Endothelial cell (in vitro differentiated cells): ENCODE results near the gene GNG5. TPM values are rescaled to one million over a fixed set of nuclear protein-coding genes. Genes with fewer than 3 reads are reported as not detected.
"Not testable (repeated sequence)": the region's sequence is repeated elsewhere in the genome, so short reads cannot be mapped to it uniquely, and the experiment has no call there.

ENCODE experiments used
- DNase-seq: peaks from one replicate; pipeline ENCODE4 v3.0.0; 2021; ENCODE audit warnings: low spot score
- H3K27ac Mint-ChIP-seq: one replicate; pipeline ENCODE4 v1.8.0; 2021; ENCODE audit warnings: mixed read lengths, inconsistent platforms; ENCODE audit not compliant: unreplicated experiment
- H3K27me3 Mint-ChIP-seq: one replicate; pipeline ENCODE4 v1.8.0; 2021; ENCODE audit warnings: mild to moderate bottlenecking, moderate library complexity, mixed read lengths, inconsistent platforms; ENCODE audit not compliant: unreplicated experiment
- H3K36me3 Mint-ChIP-seq: one replicate; pipeline ENCODE4 v1.8.0; 2021; ENCODE audit warnings: mild to moderate bottlenecking, low read depth, mixed read lengths, inconsistent platforms; ENCODE audit not compliant: unreplicated experiment
- H3K4me1 Mint-ChIP-seq: one replicate; pipeline ENCODE4 v1.8.0; 2021; ENCODE audit warnings: mild to moderate bottlenecking, mixed read lengths, inconsistent platforms; ENCODE audit not compliant: unreplicated experiment
- H3K4me3 Mint-ChIP-seq: one replicate; pipeline ENCODE4 v1.8.0; 2021; ENCODE audit warnings: mild to moderate bottlenecking, mixed read lengths, inconsistent platforms; ENCODE audit not compliant: unreplicated experiment
- H3K9me3 Mint-ChIP-seq: one replicate; pipeline ENCODE4 v1.8.0; 2021; ENCODE audit warnings: mixed read lengths, inconsistent platforms; ENCODE audit not compliant: unreplicated experiment
- total RNA-seq: library from RNA; stranded (reverse); fragmentation: NEBNext Ultra II Directional; extraction: Animal tissue kit (Norgen Biotek cat#: 25700); gene quantifications from one replicate; pipeline ENCODE4 v1.2.1, GENCODE V29; 2021; ENCODE audit not compliant: unreplicated experiment
- TF ChIP-seq, protein P1 (sequence below): fragments of 200-600 bp; sonication (generic); IDR thresholded peaks from one replicate; pipeline ENCODE4 v1.5.0; 2021; ENCODE audit warnings: antibody characterized with exemption; ENCODE audit not compliant: unreplicated experiment

Gene GNG5
- total RNA-seq, 1 donor from 2014 or later = 144 TPM

DNA sequence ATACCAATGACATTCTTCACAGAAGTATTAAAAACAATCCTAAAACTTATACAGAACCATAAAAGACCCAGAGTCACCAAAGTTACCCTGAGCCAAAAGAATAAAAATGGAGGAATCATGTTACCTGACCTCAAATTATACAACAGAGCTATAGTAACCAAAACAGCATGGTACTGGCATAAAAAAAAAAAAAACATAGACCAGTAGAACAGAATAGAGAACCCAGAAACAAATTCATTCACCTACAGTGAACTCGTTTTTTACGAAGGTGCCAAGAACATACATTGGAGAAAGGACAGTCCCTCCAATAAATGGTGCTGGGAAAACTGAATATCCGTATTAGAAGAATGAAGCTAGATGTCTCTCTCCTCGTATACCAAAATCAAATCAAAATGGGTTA is 2.6 kb upstream of the GNG5 start:
- H3K4me3 Mint-ChIP-seq = no peak overlapping the region
- no peak for DNase-seq
- peaks cover 15% of the 10 kb centered on the region for H3K4me1 Mint-ChIP-seq
- TF ChIP-seq, protein P1, sequence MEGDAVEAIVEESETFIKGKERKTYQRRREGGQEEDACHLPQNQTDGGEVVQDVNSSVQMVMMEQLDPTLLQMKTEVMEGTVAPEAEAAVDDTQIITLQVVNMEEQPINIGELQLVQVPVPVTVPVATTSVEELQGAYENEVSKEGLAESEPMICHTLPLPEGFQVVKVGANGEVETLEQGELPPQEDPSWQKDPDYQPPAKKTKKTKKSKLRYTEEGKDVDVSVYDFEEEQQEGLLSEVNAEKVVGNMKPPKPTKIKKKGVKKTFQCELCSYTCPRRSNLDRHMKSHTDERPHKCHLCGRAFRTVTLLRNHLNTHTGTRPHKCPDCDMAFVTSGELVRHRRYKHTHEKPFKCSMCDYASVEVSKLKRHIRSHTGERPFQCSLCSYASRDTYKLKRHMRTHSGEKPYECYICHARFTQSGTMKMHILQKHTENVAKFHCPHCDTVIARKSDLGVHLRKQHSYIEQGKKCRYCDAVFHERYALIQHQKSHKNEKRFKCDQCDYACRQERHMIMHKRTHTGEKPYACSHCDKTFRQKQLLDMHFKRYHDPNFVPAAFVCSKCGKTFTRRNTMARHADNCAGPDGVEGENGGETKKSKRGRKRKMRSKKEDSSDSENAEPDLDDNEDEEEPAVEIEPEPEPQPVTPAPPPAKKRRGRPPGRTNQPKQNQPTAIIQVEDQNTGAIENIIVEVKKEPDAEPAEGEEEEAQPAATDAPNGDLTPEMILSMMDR = no peak
- no peak overlapping the region for H3K27ac Mint-ChIP-seq
- H3K27me3 Mint-ChIP-seq = peaks cover 10% of the 10 kb centered on the region
- H3K9me3 Mint-ChIP-seq = peaks cover 5% of the 10 kb centered on the region
- peaks cover 6% of the 10 kb centered on the region for H3K36me3 Mint-ChIP-seq

DNA sequence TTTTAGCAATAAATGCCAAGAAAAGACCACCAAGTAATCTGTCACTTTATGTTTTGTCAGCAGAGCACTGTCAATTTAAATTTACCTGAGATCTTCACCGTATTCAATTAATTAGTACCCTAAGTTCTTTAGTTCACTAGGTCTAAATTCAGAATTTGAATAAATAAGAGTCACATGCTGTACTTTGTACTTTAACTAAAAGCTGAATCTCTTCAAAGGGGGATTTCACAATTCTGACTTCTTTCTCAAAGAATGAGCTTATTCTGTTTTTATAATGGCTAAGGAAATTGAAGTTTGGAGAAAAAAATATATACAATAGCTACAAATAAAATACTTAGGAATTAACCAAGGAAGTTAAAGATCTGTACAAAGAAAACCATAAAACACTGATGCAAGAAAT is 2.1 kb upstream of the GNG5 start:
- H3K27ac Mint-ChIP-seq = no peak overlapping the region
- peak overlapping the region; percentile 5 for H3K4me3 Mint-ChIP-seq
- peaks cover 10% of the 10 kb centered on the region for H3K27me3 Mint-ChIP-seq
- TF ChIP-seq, protein P1 = no peak
- DNase-seq = no peak
- peaks cover 5% of the 10 kb centered on the region for H3K9me3 Mint-ChIP-seq
- H3K4me1 Mint-ChIP-seq = peaks cover 19% of the 10 kb centered on the region
- H3K36me3 Mint-ChIP-seq = peaks cover 6% of the 10 kb centered on the region

DNA sequence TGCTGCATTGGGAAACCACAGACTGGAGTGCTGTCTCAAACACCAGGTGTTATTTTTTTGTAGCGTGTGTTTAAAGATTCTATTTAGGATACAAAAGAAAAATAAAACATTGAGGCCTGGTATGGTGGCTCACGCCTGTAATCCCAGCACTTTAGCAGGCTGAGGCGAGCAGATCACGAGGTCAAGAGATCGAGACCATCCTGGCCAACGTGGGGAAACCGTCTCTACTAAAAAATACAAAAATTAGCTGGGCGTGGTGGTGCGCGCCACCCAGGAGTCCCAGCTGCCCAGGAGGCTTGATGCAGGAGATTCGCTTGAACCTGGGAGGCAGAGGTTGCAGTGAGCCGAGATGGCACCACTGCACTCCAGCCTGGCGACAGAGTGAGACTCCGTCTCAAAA is 1.5 kb upstream of the GNG5 start:
- not testable (repeated sequence) for H3K9me3 Mint-ChIP-seq, H3K36me3 Mint-ChIP-seq, H3K4me3 Mint-ChIP-seq, H3K27ac Mint-ChIP-seq, DNase-seq
- Mint-ChIP-seq H3K27me3 (peaks cover 10% of the 10 kb centered on the region), H3K4me1 (peaks cover 25% of the 10 kb centered on the region)

DNA sequence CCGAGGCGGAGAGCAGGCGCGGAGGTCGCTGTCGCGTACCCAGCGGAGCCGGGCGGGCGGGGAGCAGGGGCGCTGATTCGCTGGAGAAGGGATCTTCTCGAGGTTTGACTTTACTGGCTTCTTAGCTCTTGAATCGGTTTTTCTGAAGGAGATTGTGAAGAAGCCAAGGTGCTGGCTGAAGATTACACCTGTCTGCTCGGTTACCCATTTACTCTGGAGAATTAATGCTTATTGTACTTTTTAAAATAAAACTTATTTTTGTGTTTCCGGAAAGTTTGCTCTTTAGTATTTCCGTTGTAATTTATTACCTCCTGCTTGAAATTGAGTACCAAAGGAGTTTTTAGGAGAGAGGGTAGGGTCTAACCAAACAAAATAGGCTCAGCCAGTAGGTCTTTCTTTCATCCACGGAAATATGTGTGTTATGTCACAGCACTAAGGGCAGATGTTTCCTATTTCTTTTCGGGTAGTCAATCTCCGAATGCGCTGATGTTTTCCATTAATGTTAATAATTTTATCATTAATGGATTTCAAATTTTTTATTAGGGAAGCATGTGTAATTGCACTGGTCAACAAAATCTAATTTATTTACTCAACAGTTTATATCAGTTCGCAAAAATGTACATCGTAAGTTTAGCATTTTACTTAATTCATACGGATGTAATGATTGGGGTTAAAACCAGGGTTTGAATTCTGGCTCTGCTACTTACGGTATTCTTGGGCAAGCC is 510 bp upstream of the GNG5 start:
- DNase-seq = no peak
- Mint-ChIP-seq H3K4me1 (peaks cover 25% of the 10 kb centered on the region), H3K27me3 (peaks cover 10% of the 10 kb centered on the region), H3K36me3 (peaks cover 6% of the 10 kb centered on the region), H3K4me3 (peak overlapping the region; percentile 85), H3K9me3 (peaks cover 5% of the 10 kb centered on the region), H3K27ac (peak overlapping the region; percentile 85)
- TF ChIP-seq, protein P1 = no peak

DNA sequence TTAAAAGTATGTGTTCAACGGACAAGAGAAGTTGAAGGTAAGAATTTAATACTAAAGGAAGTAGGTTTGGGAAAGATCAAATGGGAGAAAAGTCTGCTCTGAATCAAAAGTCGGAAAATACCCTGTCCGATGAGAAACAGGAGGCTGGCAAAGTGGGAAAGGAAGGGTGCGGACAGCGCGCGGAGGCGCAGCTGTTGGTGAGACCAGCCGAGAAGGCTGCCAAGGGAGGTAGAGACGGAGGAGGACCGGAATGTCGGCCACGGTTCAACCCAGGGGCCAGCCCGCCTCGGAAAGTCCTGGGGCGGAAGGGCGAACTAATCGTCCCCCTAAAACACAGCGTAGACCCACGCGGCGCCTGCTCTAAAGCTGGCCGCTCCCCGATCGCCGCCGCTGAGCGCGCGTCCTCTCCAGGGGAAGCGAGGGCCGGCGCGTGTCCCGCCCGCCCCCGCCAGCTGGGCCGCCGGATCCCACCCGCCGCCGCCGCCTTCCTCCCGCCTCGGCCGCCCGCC is 834 bp downstream of the GNG5 start:
- peak overlapping the region; percentile 100 for H3K27ac Mint-ChIP-seq
- H3K36me3 Mint-ChIP-seq = peaks cover 10% of the 10 kb centered on the region
- peaks cover 27% of the 10 kb centered on the region for H3K4me1 Mint-ChIP-seq
- H3K9me3 Mint-ChIP-seq = peaks cover 5% of the 10 kb centered on the region
- TF ChIP-seq, protein P1 = no peak
- peak overlapping the region; percentile 100 for H3K4me3 Mint-ChIP-seq
- peaks cover 10% of the 10 kb centered on the region for H3K27me3 Mint-ChIP-seq
- no peak for DNase-seq
